ENCODE results near the gene DST. TPM values are rescaled to one million over a fixed set of nuclear protein-coding genes. Genes with fewer than 3 reads are reported as not detected.

DST gene
- polyA plus RNA-seq, 3 donors: 1.1 to 7.4 (median 3.2) TPM

- no peaks in the 10 kb centered on the region for H3K4me1 ChIP-seq (ENCODE audit: control insufficient read depth in 1 of 2, insufficient read depth in 2 of 2, low read length in 2 of 2)
- H4K20me1 ChIP-seq (ENCODE audit: insufficient read depth, low read length): no peaks in the 10 kb centered on the region
- no peak overlapping the region for H3K4me2 ChIP-seq (replicated peaks; ENCODE audit: extremely low read depth, low read length, poor library complexity, severe bottlenecking)
- no peaks in the 10 kb centered on the region for H3K36me3 ChIP-seq (replicated peaks in 1 of 2; ENCODE audit: control insufficient read depth in 1 of 2, insufficient read depth in 2 of 2, low read length in 2 of 2)
- no peak overlapping the region for H2AFZ ChIP-seq (ENCODE audit: insufficient read depth, low read depth, low read length, poor library complexity, severe bottlenecking)
- no peak overlapping the region for H3K9ac ChIP-seq (ENCODE audit: insufficient read depth, low read length, poor library complexity, severe bottlenecking)
- 89% methylated on average over 3 of the region's 4 CpGs for WGBS (ENCODE audit: insufficient coverage)
- H3K36me3 Mint-ChIP-seq: peaks cover 0 to 1% of the 10 kb centered on the region in 2 donors
- H3K9me3 ChIP-seq (replicated peaks in 1 of 2; ENCODE audit: control insufficient read depth in 1 of 2, insufficient read depth in 1 of 2, low read length in 2 of 2): no peaks in the 10 kb centered on the region
- peaks cover 0 to 1% (median 0%) of the 10 kb centered on the region in 7 donors for H3K9me3 Mint-ChIP-seq
- DNase-seq: no peak
- no peaks in the 10 kb centered on the region for H3K4me1 Mint-ChIP-seq
- intact Hi-C loops (cut with micrococcal nuclease): no loop called here
- no peak overlapping the region for H3K27ac ChIP-seq (ENCODE audit: low read depth in 1 of 2, low read length in 2 of 2)
- H3K27me3 ChIP-seq (ENCODE audit: control insufficient read depth in 2 of 2, insufficient read depth in 2 of 2, low read length in 2 of 2): no peaks in the 10 kb centered on the region
- no peak for TF ChIP-seq CTCF (IDR thresholded peaks at IDR 0.05)
- H3K27ac Mint-ChIP-seq: no peak overlapping the region
- no peak overlapping the region for H3K4me3 Mint-ChIP-seq
- H3K27me3 Mint-ChIP-seq (ENCODE audit: low read depth in 3 of 3): no peaks in the 10 kb centered on the region
- no peak overlapping the region for H3K4me3 ChIP-seq (replicated peaks in 1 of 3; ENCODE audit: low read depth in 2 of 3, low read length in 3 of 3)
- no peaks in the 10 kb centered on the region for H3K79me2 ChIP-seq (ENCODE audit: insufficient read depth, low read length)
Observed at GRCh38 chr6:56608332-56608731, 34.4 kb downstream of the DST start.

- Histone ChIP-seq H3K36me3 (replicated peaks in 1 of 2; ENCODE audit: control insufficient read depth in 1 of 2, insufficient read depth in 2 of 2, low read length in 2 of 2) (no peaks in the 10 kb centered on the region), H4K20me1 (ENCODE audit: insufficient read depth, low read length) (no peaks in the 10 kb centered on the region), H3K4me1 (ENCODE audit: control insufficient read depth in 1 of 2, insufficient read depth in 2 of 2, low read length in 2 of 2) (no peaks in the 10 kb centered on the region), H3K4me3 (replicated peaks in 1 of 3; ENCODE audit: low read depth in 2 of 3, low read length in 3 of 3) (no peak overlapping the region), H3K9ac (ENCODE audit: insufficient read depth, low read length, poor library complexity, severe bottlenecking) (no peak overlapping the region), H3K27ac (ENCODE audit: low read depth in 1 of 2, low read length in 2 of 2) (no peak overlapping the region), H3K4me2 (replicated peaks; ENCODE audit: extremely low read depth, low read length, poor library complexity, severe bottlenecking) (no peak overlapping the region), H3K27me3 (ENCODE audit: control insufficient read depth in 2 of 2, insufficient read depth in 2 of 2, low read length in 2 of 2) (no peaks in the 10 kb centered on the region), H2AFZ (ENCODE audit: insufficient read depth, low read depth, low read length, poor library complexity, severe bottlenecking) (no peak overlapping the region), H3K79me2 (ENCODE audit: insufficient read depth, low read length) (no peaks in the 10 kb centered on the region), H3K9me3 (replicated peaks in 1 of 2; ENCODE audit: control insufficient read depth in 1 of 2, insufficient read depth in 1 of 2, low read length in 2 of 2) (no peaks in the 10 kb centered on the region)
- no peaks in the 10 kb centered on the region for H3K27me3 Mint-ChIP-seq (ENCODE audit: low read depth in 3 of 3)
- no peak for TF ChIP-seq CTCF (IDR thresholded peaks at IDR 0.05)
- H3K36me3 Mint-ChIP-seq: peaks cover 0 to 1% of the 10 kb centered on the region in 2 donors
- no peak overlapping the region for H3K27ac Mint-ChIP-seq
- intact Hi-C loops (cut with micrococcal nuclease): no loop called here
- no peak overlapping the region for H3K4me3 Mint-ChIP-seq
- peaks cover 0 to 1% (median 0%) of the 10 kb centered on the region in 7 donors for H3K9me3 Mint-ChIP-seq
- WGBS (ENCODE audit: insufficient coverage): no CpG with 5 or more reads among the region's 2 CpGs
- no peaks in the 10 kb centered on the region for H3K4me1 Mint-ChIP-seq
- DNase-seq: no peak
Observed at GRCh38 chr6:56607111-56607752, 35.5 kb downstream of the DST start.

Data from CD14-positive monocyte (primary cell).